ENCODE measurements around the gene ANKRD18A. TPM values are rescaled to one million over a fixed set of nuclear protein-coding genes. Genes with fewer than 3 reads are reported as not detected.

The ANKRD18A gene
- total and polyA plus RNA-seq, 7 donors: 0.03 to 1.5 TPM; not detected in 5

Other genes with a start within 250 kb of the ANKRD18A start
- 100 to 1,000 TPM in 3 of 4 donors, 10 to 100 TPM in 1; 24.9 to 120 (median 107) TPM for gene ALDH1B1, start 227.9 kb downstream of the ANKRD18A start, total RNA-seq
- gene ALDH1B1, start 227.9 kb downstream of the ANKRD18A start, polyA plus RNA-seq: 10 to 100 TPM; 34.3 to 46.9 (median 45.3) TPM
- under 1 TPM in 2 of 4 donors, not detected in 2; 0.42 to 0.51 TPM for gene IGFBPL1, start 196.1 kb downstream of the ANKRD18A start, total RNA-seq
- under 1 TPM in 1 of 3 donors, not detected in 2; 0.10 TPM for gene IGFBPL1, start 196.1 kb downstream of the ANKRD18A start, polyA plus RNA-seq
- 1 to 10 TPM in 1 of 4 donors, not detected in 3; 1.1 TPM for gene FAM240B, start 99.5 kb upstream of the ANKRD18A start, total RNA-seq
- gene FAM240B, start 99.5 kb upstream of the ANKRD18A start, polyA plus RNA-seq: under 1 TPM in 1 of 3 donors, not detected in 2; 0.09 TPM